Upper lobe of left lung (tissue), 4 donors: Measurements from ENCODE around the gene GPR15LG.
"Not testable (repeated sequence)": the region's sequence is repeated elsewhere in the genome, so short reads cannot be mapped to it uniquely, and the experiment has no call there.

Experiments used
- CTCF ChIP-seq, 6 experiments: fragments of 450-650 bp in 4 of 6; fragments of 200-600 bp in 2 of 6; sonication (generic) in 2 of 6; IDR thresholded peaks; one replicate each; pipeline ENCODE4 v1.5.1; 2016 to 2019; ENCODE audit warnings: antibody characterized with exemption in 6 of 6
- EP300 ChIP-seq, 4 donors: sonication (generic); formaldehyde crosslinking; IDR thresholded peaks; one replicate each; pipeline ENCODE4 v1.5.1; 2017; ENCODE audit warnings: antibody characterized with exemption in 4 of 4, control low read depth in 2 of 4
- POLR2A ChIP-seq, 4 donors: fragments of 450-650 bp; IDR thresholded peaks; one replicate each; pipeline ENCODE4 v1.5.1; 2016 to 2017; ENCODE audit warnings: antibody characterized with exemption in 4 of 4, mild to moderate bottlenecking in 2 of 4

GRCh38 chr10:84167289-84167653, 6.3 kb upstream of the GPR15LG start:
- not testable (repeated sequence) for TF ChIP-seq CTCF, POLR2A, EP300 (IDR thresholded peaks at IDR 0.05)
